ENCODE measurements around the gene PPP1R15B.

DNA sequence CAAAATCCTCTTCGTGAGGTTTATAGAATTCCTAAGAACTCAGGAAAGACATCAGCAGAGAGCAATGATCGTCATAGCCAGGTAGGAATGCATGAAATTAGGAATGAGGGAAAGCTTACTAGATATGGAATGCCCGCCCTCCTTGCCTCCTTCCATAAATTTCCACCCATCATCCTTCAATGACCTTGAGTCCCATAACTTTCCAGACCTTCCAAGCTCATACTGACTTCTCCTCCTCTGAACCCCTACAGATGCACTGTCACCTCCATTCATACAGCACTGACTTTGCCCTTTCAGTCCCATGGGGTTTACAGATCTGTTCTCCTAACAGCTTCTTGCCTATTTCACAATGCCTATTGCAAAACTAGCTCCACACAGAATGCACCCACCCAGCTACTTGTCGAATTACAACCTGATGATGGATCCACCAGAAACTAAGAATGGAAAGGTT lies 23.8 kb upstream of the PPP1R15B start:
- TF ChIP-seq HOXB13 (CRISPR knock-in tag; IDR thresholded peaks at IDR 0.05; ENCODE audit: low read depth) = no peak
- TF ChIP-seq, protein P1, sequence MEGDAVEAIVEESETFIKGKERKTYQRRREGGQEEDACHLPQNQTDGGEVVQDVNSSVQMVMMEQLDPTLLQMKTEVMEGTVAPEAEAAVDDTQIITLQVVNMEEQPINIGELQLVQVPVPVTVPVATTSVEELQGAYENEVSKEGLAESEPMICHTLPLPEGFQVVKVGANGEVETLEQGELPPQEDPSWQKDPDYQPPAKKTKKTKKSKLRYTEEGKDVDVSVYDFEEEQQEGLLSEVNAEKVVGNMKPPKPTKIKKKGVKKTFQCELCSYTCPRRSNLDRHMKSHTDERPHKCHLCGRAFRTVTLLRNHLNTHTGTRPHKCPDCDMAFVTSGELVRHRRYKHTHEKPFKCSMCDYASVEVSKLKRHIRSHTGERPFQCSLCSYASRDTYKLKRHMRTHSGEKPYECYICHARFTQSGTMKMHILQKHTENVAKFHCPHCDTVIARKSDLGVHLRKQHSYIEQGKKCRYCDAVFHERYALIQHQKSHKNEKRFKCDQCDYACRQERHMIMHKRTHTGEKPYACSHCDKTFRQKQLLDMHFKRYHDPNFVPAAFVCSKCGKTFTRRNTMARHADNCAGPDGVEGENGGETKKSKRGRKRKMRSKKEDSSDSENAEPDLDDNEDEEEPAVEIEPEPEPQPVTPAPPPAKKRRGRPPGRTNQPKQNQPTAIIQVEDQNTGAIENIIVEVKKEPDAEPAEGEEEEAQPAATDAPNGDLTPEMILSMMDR (IDR thresholded peaks at IDR 0.05) = no peak
- no peak for TF ChIP-seq ESRRA (IDR thresholded peaks at IDR 0.05; ENCODE audit: borderline replicate concordance, low read length)
- TF ChIP-seq MAZ (IDR thresholded peaks at IDR 0.05; ENCODE audit: borderline replicate concordance, low read depth, low read length) = no peak
- TF ChIP-seq, protein P2, sequence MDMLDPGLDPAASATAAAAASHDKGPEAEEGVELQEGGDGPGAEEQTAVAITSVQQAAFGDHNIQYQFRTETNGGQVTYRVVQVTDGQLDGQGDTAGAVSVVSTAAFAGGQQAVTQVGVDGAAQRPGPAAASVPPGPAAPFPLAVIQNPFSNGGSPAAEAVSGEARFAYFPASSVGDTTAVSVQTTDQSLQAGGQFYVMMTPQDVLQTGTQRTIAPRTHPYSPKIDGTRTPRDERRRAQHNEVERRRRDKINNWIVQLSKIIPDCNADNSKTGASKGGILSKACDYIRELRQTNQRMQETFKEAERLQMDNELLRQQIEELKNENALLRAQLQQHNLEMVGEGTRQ (IDR thresholded peaks at IDR 0.05) = no peak
- no peak for TF ChIP-seq MAFK (IDR thresholded peaks at IDR 0.05; ENCODE audit: partially characterized antibody)
- TF ChIP-seq, protein P3, sequence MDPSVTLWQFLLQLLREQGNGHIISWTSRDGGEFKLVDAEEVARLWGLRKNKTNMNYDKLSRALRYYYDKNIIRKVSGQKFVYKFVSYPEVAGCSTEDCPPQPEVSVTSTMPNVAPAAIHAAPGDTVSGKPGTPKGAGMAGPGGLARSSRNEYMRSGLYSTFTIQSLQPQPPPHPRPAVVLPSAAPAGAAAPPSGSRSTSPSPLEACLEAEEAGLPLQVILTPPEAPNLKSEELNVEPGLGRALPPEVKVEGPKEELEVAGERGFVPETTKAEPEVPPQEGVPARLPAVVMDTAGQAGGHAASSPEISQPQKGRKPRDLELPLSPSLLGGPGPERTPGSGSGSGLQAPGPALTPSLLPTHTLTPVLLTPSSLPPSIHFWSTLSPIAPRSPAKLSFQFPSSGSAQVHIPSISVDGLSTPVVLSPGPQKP (IDR thresholded peaks at IDR 0.05; ENCODE audit: low read depth, low read length) = no peak

All from A549 (cell line).